SH-SY5Y (cell line): ENCODE measurements around the gene TOMM70.

Source experiments
- GATA2 ChIP-seq: IDR thresholded peaks from 2 replicates; pipeline ENCODE4 v1.6.1; 2011; ENCODE audit warnings: mild to moderate bottlenecking, low read depth, low read length
- GATA3 ChIP-seq: IDR thresholded peaks from 2 replicates; pipeline ENCODE4 v1.6.1; 2011; ENCODE audit warnings: low read depth, mild to moderate bottlenecking, low read length, moderate library complexity

GRCh38 chr3:100423611-100424010 lies 22.7 kb upstream of the TOMM70 start:
- TF ChIP-seq GATA2 = no peak
- no peak for TF ChIP-seq GATA3
